KG1 (cell line): ENCODE data around the gene TLR8.
A peak's percentile ranks its signal among the peaks of the same experiment; 100 is the strongest.
"Not testable (repeated sequence)": the region's sequence is repeated elsewhere in the genome, so short reads cannot be mapped to it uniquely, and the experiment has no call there.

ENCODE experiments used
- DNase-seq: peaks from one replicate; lab custom pipeline; 2025; lab: John Stamatoyannopoulos, UW

TLR8 gene

GRCh38 chrX:12898073-12898472 lies 8.3 kb upstream of the TLR8 start:
- no peak for DNase-seq

GRCh38 chrX:12899506-12899905 lies 6.9 kb upstream of the TLR8 start:
- no peak for DNase-seq

DNA sequence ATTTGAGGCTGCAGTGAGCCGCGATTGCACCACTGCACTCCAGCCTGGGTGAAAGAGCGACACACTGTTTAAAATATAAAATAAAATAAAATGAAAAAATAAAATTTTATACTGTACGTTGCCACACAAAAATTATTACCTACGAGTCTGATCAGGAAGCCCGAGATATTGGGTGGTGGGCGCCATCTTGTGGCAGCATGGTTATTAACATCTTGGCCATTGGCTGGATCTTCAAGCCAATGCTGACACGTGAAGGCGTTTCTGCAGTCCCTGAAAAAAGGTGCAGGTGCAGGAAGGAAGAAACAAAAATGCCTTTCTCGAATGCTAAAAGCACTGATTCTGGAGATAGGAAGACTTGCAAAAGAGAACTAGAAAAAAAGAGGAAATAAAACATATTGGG lies 4.9 kb upstream of the TLR8 start:
- peak; percentile 16 for DNase-seq

- DNase-seq: no peak
Observed at GRCh38 chrX:12903646-12904045, 2.8 kb upstream of the TLR8 start.

GRCh38 chrX:12910423-12911121 lies 4.2 kb downstream of the TLR8 start:
- DNase-seq: no peak

DNA sequence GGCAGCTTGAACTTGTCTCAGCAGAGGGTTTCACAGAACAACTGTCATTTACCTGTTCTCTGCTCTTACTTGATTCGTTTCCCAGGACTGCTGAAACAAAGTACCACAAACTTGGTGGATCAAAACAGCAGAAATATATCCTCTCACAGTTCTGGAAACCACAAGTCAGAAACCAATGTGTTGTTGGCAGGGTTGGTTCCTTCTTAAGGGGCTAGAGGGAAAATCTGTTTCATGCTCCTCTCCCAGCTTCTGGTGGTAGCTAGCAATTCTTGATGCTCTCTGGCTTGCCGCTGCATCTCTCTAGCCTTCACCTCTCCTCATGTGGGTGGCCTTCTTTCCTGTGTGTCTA lies 4.7 kb downstream of the TLR8 start:
- DNase-seq: no peak

DNA sequence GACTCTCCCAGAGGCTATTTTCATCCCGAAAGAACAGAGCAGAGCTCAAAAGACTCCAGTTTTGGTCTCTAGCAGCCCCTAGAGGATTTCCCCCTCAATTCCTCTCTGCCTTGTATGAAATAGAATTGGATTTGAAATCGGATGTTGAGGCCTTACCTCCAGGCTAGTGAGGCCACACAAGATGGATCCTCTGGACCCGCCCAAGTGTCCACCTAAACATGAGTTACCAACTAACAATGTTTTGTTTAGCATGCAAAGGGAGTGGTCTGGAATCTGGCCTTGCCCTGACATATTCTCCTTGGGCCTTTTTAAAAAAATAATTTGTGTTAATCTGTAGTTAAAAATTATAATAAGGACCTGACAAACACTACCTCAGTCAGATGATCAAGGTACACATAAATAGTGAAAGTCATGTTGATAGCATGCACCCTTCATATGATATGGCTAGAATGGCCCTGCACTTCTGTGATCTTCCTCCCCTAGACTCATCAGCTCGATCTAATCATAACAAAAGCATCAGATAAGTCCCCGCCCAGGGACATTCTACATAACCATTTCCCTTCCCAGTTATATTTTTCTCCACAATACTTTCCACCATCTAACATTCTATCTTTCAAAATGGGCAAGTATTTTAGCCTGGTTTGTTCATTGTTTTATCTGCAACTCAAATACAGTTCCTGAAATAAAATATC lies 6.5 kb downstream of the TLR8 start:
- no peak for DNase-seq

GRCh38 chrX:12917753-12918152 lies 11.3 kb downstream of the TLR8 start:
- no peak for DNase-seq

DNA sequence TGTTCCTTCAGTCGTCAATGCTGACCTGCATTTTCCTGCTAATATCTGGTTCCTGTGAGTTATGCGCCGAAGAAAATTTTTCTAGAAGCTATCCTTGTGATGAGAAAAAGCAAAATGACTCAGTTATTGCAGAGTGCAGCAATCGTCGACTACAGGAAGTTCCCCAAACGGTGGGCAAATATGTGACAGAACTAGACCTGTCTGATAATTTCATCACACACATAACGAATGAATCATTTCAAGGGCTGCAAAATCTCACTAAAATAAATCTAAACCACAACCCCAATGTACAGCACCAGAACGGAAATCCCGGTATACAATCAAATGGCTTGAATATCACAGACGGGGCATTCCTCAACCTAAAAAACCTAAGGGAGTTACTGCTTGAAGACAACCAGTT lies 12.6 kb downstream of the TLR8 start:
- no peak for DNase-seq

DNA sequence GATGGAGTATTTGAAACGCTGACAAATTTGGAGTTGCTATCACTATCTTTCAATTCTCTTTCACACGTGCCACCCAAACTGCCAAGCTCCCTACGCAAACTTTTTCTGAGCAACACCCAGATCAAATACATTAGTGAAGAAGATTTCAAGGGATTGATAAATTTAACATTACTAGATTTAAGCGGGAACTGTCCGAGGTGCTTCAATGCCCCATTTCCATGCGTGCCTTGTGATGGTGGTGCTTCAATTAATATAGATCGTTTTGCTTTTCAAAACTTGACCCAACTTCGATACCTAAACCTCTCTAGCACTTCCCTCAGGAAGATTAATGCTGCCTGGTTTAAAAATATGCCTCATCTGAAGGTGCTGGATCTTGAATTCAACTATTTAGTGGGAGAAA lies 13.2 kb downstream of the TLR8 start:
- no peak for DNase-seq

DNA sequence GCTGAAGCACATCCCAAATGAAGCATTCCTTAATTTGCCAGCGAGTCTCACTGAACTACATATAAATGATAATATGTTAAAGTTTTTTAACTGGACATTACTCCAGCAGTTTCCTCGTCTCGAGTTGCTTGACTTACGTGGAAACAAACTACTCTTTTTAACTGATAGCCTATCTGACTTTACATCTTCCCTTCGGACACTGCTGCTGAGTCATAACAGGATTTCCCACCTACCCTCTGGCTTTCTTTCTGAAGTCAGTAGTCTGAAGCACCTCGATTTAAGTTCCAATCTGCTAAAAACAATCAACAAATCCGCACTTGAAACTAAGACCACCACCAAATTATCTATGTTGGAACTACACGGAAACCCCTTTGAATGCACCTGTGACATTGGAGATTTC lies 14.6 kb downstream of the TLR8 start:
- no peak for DNase-seq

- no peak for DNase-seq
Observed at GRCh38 chrX:12921886-12922598, 15.6 kb downstream of the TLR8 start.

GRCh38 chrX:12922599-12922919 lies 16.1 kb downstream of the TLR8 start:
- no peak for DNase-seq

GRCh38 chrX:12929701-12930100 lies 23.3 kb downstream of the TLR8 start:
- no peak for DNase-seq

DNA sequence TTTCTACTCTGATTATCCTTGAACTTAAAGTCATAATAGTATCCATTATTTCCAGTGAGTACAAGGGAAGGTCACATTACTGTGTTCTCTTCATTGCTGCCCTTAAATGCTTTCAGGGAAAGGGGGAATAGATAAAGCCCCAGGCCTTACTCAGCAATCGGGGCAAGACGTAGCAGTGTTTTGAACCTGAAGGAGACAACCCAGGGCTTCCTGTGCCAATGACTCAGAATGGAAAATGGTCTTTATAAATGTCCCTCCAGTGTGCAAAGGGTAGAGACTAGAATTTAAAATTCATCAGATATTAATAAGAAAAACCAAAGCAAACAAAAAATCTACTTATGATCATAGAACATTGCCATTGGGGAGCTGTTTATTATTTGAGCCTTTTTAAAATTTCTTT lies 23.7 kb downstream of the TLR8 start:
- no peak for DNase-seq

DNA sequence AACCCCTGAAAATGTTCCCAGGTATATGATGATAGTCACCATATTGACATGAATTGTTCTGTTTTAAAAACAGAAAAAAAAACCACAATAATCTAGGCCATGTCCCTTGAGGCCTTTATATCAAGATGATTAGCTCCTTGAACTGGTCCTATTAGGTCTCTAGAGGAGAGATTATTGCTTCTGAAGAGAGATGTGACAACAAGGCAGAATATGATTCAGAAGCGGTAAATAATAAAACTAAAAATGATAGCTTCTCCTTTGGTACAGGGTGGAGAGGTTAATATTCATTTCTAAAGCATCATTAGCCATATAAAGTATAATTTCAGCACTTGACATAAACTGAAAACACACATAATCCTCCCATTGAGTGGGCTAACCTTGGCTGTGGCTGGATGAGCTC lies 25.8 kb downstream of the TLR8 start:
- DNase-seq: no peak

DNA sequence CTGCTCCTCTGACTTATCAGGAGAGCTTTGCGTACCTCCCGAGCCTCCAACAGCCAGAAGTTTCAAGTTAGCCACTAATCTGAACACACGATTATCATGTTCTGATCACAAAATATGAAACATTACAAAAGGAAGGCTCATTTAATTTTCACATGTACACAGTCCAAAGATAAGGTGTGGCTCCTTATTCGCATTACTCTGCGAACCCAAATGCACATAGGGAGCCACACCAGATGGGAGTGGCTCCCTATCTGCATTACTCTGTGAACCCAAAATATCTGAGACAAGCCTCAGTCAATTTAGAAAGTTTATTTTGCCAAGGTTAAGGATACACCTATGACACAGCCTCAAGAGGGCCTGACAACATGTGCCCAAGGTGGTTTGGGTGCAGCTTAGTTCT lies 28.4 kb downstream of the TLR8 start:
- no peak for DNase-seq

DNA sequence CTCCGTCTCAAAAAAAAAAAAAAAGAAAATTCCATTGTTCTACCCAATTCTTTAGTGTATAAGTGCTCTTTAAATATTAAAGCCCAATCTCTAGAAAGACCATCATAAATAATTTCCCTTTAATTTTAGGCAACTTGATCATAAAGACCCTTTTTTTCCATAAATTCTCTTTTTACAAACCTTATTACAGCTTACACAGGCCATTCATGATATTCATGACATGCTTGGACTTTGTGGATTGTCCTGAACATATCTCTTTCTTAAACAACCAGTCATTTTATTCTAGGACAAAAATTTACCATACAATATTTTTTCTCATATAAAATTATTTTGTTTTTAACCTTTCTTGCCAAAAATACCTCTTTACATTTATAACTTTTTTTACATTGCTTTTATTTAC lies 30.5 kb downstream of the TLR8 start:
- DNase-seq: no peak

GRCh38 chrX:12940471-12940870 lies 34.1 kb downstream of the TLR8 start:
- not testable (repeated sequence) for DNase-seq

DNA sequence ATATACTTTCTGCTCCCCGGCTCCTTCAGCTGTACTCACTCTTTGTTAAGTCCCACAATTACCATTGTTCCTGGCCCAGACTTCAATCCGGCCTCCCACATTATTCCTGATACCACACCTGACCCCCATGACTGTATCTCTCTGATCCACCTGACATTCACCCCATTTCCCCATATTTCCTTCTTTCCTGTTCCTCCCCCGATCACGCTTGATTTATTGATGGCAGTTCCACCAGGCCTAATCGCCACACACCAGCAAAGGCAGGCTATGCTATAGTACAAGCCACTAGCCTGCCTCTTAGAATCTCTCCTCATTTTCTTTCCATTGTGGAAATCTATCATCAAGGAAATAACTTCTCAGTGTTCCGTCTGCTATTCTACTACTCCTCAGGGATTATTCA lies 37.2 kb downstream of the TLR8 start:
- DNase-seq: not testable (repeated sequence)

DNA sequence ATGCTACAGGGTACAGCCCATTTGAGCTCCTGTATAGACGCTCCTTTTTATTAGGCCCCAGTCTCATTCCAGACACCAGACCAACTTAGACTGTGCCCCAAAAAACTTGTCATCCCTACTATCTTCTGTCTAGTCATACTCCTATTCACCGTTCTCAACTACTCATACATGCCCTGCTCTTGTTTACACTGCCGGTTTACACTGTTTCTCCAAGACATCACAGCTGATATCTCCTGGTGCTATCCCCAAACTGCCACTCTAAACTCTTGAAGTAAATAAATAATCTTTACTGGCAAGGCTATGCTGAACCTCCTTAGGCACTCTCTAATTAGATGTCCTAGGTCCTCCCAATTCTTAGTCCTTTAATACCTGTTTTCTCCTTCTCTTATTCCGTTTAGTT lies 38.0 kb downstream of the TLR8 start:
- not testable (repeated sequence) for DNase-seq

DNA sequence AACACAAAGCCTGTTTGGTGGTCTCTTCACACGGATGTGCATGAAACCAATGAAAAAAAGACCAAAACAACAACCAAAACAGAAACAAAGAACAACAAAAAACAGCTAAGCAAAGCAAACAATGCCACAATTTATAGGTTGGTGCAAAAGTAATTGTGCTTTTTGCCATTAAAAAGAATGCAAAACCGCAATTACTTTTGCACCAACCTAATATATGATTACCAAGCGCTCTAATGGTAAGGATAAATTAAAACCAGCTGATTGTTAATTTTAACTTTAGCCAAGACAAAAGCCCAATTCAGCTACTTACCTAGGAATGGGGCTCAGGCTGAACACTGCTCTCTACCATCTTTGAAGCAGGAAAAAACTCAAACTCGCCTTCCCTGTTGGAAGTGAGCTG lies 39.1 kb downstream of the TLR8 start:
- DNase-seq: no peak

DNA sequence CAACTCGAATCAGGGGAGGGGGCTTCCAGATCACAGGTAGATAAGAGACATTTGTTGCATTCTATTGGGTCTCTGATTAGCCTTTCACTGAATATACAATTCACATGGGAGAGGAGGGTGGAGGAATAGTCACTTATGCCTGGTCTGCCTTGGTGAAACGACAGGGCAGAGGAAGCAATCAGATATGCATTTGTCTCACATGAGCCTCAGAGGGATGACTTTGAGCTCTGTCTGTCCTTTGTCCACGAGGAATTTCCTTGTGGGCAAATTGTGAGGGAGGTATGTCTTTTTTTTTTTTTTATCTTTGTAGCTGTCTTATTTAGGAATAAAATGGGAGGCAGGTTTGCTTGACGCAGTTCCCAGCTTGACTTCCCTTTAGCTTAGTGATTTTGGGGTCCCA lies 40.0 kb downstream of the TLR8 start:
- no peak for DNase-seq
